HAP-1 (cell line): ENCODE data around the gene ARFIP1.
"Not testable (repeated sequence)": the region's sequence is repeated elsewhere in the genome, so short reads cannot be mapped to it uniquely, and the experiment has no call there.

Experiments
- DNase-seq, 2 experiments: peaks; one replicate each; pipeline ENCODE4 v3.0.0-alpha.2; 2016 to 2020; ENCODE audit warnings: low spot score in 2 of 2
- H3K27me3 ChIP-seq: fragments of 250-450 bp; sonication (Bioruptor Pico); 2 replicates; pipeline ENCODE4 v1.5.1; 2020; ENCODE audit warnings: low read depth, mild to moderate bottlenecking, moderate library complexity
- H3K36me3 ChIP-seq: fragments of 250-450 bp; sonication (Bioruptor Pico); replicated peaks from 2 replicates; pipeline ENCODE4 v1.5.1; 2020; ENCODE audit warnings: mild to moderate bottlenecking
- H3K4me1 ChIP-seq: fragments of 250-450 bp; sonication (Bioruptor Pico); 2 replicates; pipeline ENCODE4 v1.5.1; 2020; ENCODE audit warnings: mild to moderate bottlenecking
- H3K4me3 ChIP-seq: fragments of 250-450 bp; sonication (Bioruptor Pico); 2 replicates; pipeline ENCODE4 v1.5.1; 2020; ENCODE audit warnings: mild to moderate bottlenecking, moderate library complexity
- H3K9me3 ChIP-seq: fragments of 250-450 bp; sonication (Bioruptor Pico); 2 replicates; pipeline ENCODE4 v1.5.1; 2020; ENCODE audit warnings: mild to moderate bottlenecking, moderate library complexity
- in situ Hi-C: fragments of 300-500 bp; cut with MboI; formaldehyde crosslinking; loops from 3 replicates; pipeline ENCODE4 v1.14.3; 2020; ENCODE audit warnings: low sequenced_read_pairs, inconsistent platforms, mixed read lengths

Gene ARFIP1

GRCh38 chr4:152839729-152840128, 60.0 kb downstream of the ARFIP1 start:
- not testable (repeated sequence) for H3K36me3 ChIP-seq, H3K27me3 ChIP-seq, H3K4me3 ChIP-seq, DNase-seq, H3K9me3 ChIP-seq, H3K4me1 ChIP-seq
- in situ Hi-C loops: loop anchor here (25.0 kb wide), 1 partner anchor 473 kb away; no protein-coding TSS in a partner anchor

- no peak overlapping the region for H3K4me3 ChIP-seq
- no peaks in the 10 kb centered on the region for H3K36me3 ChIP-seq
- H3K27me3 ChIP-seq: no peaks in the 10 kb centered on the region
- no peak for DNase-seq
- peaks cover 2% of the 10 kb centered on the region; the same call in 1 of the 2 replicates for H3K4me1 ChIP-seq
- in situ Hi-C loops: loop anchor here (25.0 kb wide), 1 partner anchor 469 kb away; no protein-coding TSS in a partner anchor
- H3K9me3 ChIP-seq: 0 out of 2 replicates have a peak, but pooled peaks cover 6% of the 10 kb centered on the region
Observed at GRCh38 chr4:152843481-152844090, 63.8 kb downstream of the ARFIP1 start.

GRCh38 chr4:152847376-152847775, 67.6 kb downstream of the ARFIP1 start:
- Histone ChIP-seq H3K9me3 (no peaks in the 10 kb centered on the region), H3K4me1 (peaks cover 2% of the 10 kb centered on the region; the same call in 1 of the 2 replicates), H3K36me3 (no peaks in the 10 kb centered on the region), H3K4me3 (no peak overlapping the region), H3K27me3 (no peaks in the 10 kb centered on the region)
- DNase-seq: no peak
- in situ Hi-C loops: loop anchor here (5.0 to 25.0 kb wide), 2 partner anchors 280 to 465 kb away; no protein-coding TSS in a partner anchor

GRCh38 chr4:152848508-152848907, 68.8 kb downstream of the ARFIP1 start:
- DNase-seq: no peak
- Histone ChIP-seq H3K4me3 (no peak overlapping the region), H3K9me3 (no peaks in the 10 kb centered on the region; the same call in 1 of the 2 replicates), H3K4me1 (peaks cover 2% of the 10 kb centered on the region; the same call in 1 of the 2 replicates), H3K27me3 (no peaks in the 10 kb centered on the region), H3K36me3 (no peaks in the 10 kb centered on the region)
- in situ Hi-C loops: loop anchor here (5.0 to 25.0 kb wide), 2 partner anchors 279 to 464 kb away; no protein-coding TSS in a partner anchor

GRCh38 chr4:152849350-152849749, 69.6 kb downstream of the ARFIP1 start:
- no peaks in the 10 kb centered on the region for H3K36me3 ChIP-seq
- no peak for DNase-seq
- no peaks in the 10 kb centered on the region for H3K27me3 ChIP-seq
- H3K4me3 ChIP-seq: no peak overlapping the region
- peaks cover 2% of the 10 kb centered on the region; the same call in 1 of the 2 replicates for H3K4me1 ChIP-seq
- in situ Hi-C loops: loop anchor here (5.0 to 25.0 kb wide), 2 partner anchors 278 to 463 kb away; no protein-coding TSS in a partner anchor
- no peaks in the 10 kb centered on the region; the same call in 1 of the 2 replicates for H3K9me3 ChIP-seq

GRCh38 chr4:152850377-152850776, 70.6 kb downstream of the ARFIP1 start:
- no peak overlapping the region for H3K4me3 ChIP-seq

GRCh38 chr4:152851226-152851625, 71.5 kb downstream of the ARFIP1 start:
- DNase-seq: no peak
- H3K27me3 ChIP-seq: no peaks in the 10 kb centered on the region
- H3K4me1 ChIP-seq: no peaks in the 10 kb centered on the region
- no peaks in the 10 kb centered on the region; the same call in 1 of the 2 replicates for H3K9me3 ChIP-seq
- in situ Hi-C loops: no loop called here
- H3K4me3 ChIP-seq: no peak overlapping the region
- H3K36me3 ChIP-seq: no peaks in the 10 kb centered on the region

More at GRCh38 chr4:152850377-152850776, 70.6 kb downstream of the ARFIP1 start:
- DNase-seq: no peak
- Histone ChIP-seq H3K36me3 (no peaks in the 10 kb centered on the region), H3K27me3 (no peaks in the 10 kb centered on the region), H3K9me3 (no peaks in the 10 kb centered on the region; the same call in 1 of the 2 replicates), H3K4me1 (peaks cover 2% of the 10 kb centered on the region; the same call in 1 of the 2 replicates)
- in situ Hi-C loops: no loop called here

GRCh38 chr4:152853293-152853692, 73.5 kb downstream of the ARFIP1 start:
- DNase-seq: no peak
- Histone ChIP-seq H3K27me3 (no peaks in the 10 kb centered on the region), H3K36me3 (no peaks in the 10 kb centered on the region), H3K4me1 (no peaks in the 10 kb centered on the region), H3K9me3 (no peaks in the 10 kb centered on the region; the same call in 1 of the 2 replicates), H3K4me3 (no peak overlapping the region)
- in situ Hi-C loops: no loop called here

GRCh38 chr4:152854016-152854415, 74.3 kb downstream of the ARFIP1 start:
- H3K27me3 ChIP-seq, H3K4me1 ChIP-seq, H3K4me3 ChIP-seq, H3K36me3 ChIP-seq, in situ Hi-C loops, H3K9me3 ChIP-seq, DNase-seq: not testable (repeated sequence)

GRCh38 chr4:152856960-152857359, 77.2 kb downstream of the ARFIP1 start:
- peaks cover 4% of the 10 kb centered on the region; the same call in 1 of the 2 replicates for H3K4me1 ChIP-seq
- H3K4me3 ChIP-seq: no peak overlapping the region
- H3K36me3 ChIP-seq: no peaks in the 10 kb centered on the region
- H3K9me3 ChIP-seq: no peaks in the 10 kb centered on the region; the same call in 1 of the 2 replicates
- in situ Hi-C loops: no loop called here
- no peaks in the 10 kb centered on the region for H3K27me3 ChIP-seq
- no peak for DNase-seq

- Histone ChIP-seq H3K4me3 (no peak overlapping the region), H3K9me3 (no peaks in the 10 kb centered on the region), H3K27me3 (no peaks in the 10 kb centered on the region), H3K36me3 (no peaks in the 10 kb centered on the region), H3K4me1 (peaks cover 4% of the 10 kb centered on the region; the same call in 1 of the 2 replicates)
- DNase-seq: no peak
- in situ Hi-C loops: no loop called here
Observed at GRCh38 chr4:152858934-152859333, 79.2 kb downstream of the ARFIP1 start.

GRCh38 chr4:152860046-152860445, 80.3 kb downstream of the ARFIP1 start:
- Histone ChIP-seq H3K36me3 (no peaks in the 10 kb centered on the region), H3K4me3 (no peak overlapping the region), H3K27me3 (no peaks in the 10 kb centered on the region), H3K4me1 (peaks cover 4% of the 10 kb centered on the region; the same call in 1 of the 2 replicates), H3K9me3 (no peaks in the 10 kb centered on the region)
- DNase-seq: peak in 1 of 2 experiments; percentile 8
- in situ Hi-C loops: no loop called here

- in situ Hi-C loops: no loop called here
- 0 out of 2 replicates have a peak, but pooled peaks cover 3% of the 10 kb centered on the region for H3K36me3 ChIP-seq
- H3K4me1 ChIP-seq: peaks cover 4% of the 10 kb centered on the region; the same call in 1 of the 2 replicates
- H3K4me3 ChIP-seq: no peak overlapping the region
- H3K27me3 ChIP-seq: no peaks in the 10 kb centered on the region
- no peaks in the 10 kb centered on the region for H3K9me3 ChIP-seq
- no peak for DNase-seq
Observed at GRCh38 chr4:152862608-152863007, 82.9 kb downstream of the ARFIP1 start.

GRCh38 chr4:152864361-152864760, 84.6 kb downstream of the ARFIP1 start:
- 0 out of 2 replicates have a peak, but pooled peaks cover 3% of the 10 kb centered on the region for H3K36me3 ChIP-seq
- no peaks in the 10 kb centered on the region for H3K9me3 ChIP-seq
- H3K4me1 ChIP-seq: peaks cover 4% of the 10 kb centered on the region; the same call in 1 of the 2 replicates
- DNase-seq: no peak
- H3K27me3 ChIP-seq: no peaks in the 10 kb centered on the region
- in situ Hi-C loops: no loop called here
- H3K4me3 ChIP-seq: no peak overlapping the region
